ENCODE measurements around the gene LRRK1.

DNA sequence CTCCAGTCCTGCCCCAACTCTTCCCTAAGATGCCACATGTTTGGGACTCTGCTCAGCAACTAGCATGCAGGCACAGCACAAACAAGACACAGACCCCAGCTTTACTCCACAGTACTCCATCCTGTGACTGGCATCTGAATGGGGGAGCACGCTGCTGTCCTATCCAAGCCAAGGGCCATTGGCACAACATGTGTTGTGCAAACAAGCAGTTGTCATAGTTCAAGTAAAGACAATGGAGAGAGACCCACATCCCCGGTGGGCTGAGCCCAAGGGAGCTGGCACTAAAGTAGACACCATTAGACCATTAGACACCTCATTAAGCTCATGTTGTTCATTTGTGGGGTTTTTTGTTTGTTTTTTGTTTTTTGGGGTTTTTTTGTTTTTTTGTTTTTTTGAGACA lies 200.0 kb downstream of the LRRK1 start:
- TF ChIP-seq, protein P1, sequence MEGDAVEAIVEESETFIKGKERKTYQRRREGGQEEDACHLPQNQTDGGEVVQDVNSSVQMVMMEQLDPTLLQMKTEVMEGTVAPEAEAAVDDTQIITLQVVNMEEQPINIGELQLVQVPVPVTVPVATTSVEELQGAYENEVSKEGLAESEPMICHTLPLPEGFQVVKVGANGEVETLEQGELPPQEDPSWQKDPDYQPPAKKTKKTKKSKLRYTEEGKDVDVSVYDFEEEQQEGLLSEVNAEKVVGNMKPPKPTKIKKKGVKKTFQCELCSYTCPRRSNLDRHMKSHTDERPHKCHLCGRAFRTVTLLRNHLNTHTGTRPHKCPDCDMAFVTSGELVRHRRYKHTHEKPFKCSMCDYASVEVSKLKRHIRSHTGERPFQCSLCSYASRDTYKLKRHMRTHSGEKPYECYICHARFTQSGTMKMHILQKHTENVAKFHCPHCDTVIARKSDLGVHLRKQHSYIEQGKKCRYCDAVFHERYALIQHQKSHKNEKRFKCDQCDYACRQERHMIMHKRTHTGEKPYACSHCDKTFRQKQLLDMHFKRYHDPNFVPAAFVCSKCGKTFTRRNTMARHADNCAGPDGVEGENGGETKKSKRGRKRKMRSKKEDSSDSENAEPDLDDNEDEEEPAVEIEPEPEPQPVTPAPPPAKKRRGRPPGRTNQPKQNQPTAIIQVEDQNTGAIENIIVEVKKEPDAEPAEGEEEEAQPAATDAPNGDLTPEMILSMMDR (IDR thresholded peaks at IDR 0.05) = no peak
- no peak for TF ChIP-seq EZH2 (IDR thresholded peaks at IDR 0.05; ENCODE audit: borderline replicate concordance, insufficient read depth, low read depth, low read length, poor library complexity, severe bottlenecking)
